ENCODE results near the gene TCF3. TPM values are rescaled to one million over a fixed set of nuclear protein-coding genes. Genes with fewer than 3 reads are reported as not detected.

The TCF3 gene
- total and polyA plus RNA-seq, 10 of the 15 experiments (the other 5 are each of a cell fraction or from before 2014, with no cell fraction given): 6.7 to 282 (median 70.7) TPM

DNA sequence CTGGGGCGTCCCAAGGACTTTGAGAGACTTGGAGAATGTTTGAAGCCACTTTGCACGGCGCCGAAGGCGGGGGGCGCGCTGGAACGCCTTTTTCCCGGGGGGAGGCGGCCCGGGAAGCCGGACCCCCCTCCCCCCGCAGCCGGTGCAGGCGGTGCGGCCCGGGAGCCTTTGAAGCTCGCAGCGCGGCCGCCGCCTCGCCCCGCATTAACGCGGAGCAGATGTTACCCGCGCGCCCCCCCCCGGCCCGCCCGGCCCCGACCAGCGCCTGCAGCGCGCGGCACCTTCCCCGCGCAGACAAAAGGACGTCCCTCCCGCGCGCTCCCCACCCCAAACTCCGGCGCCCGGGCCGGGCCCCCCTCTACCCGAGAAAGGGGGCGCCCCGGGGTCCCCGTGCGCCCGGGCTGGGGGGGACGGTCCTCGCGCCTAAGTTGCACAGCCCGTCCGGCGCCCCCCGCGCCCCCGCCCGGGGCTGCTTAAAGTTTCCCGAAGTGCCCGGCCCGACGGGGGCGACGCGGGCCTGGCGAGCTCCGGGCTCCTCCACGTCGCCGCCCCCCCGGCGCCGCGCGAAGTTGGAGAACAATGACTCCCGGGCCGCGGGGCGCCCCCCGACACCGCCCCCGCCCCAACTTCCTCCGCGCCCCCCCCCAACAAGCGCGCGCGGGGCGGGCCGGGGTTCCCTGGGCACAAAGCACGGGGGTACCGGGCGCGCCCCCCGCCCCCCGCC, 685 bp downstream of the TCF3 start:
- Histone ChIP-seq H3K79me2 (ENCODE audit: control insufficient read depth, insufficient read depth, low read length) (peaks cover 52% of the 10 kb centered on the region), H3K27ac (ENCODE audit: control insufficient read depth, insufficient read depth) (peak overlapping the region; percentile 90), H3K4me3 (peak overlapping the region; percentile 91), H3K27me3 (replicated peaks in 1 of 2; ENCODE audit: control insufficient read depth in 2 of 2, insufficient read depth in 2 of 2, low read length in 1 of 2) (no peaks in the 10 kb centered on the region), H3K36me3 (ENCODE audit: control insufficient read depth in 2 of 2, insufficient read depth in 2 of 2, low read length in 1 of 2) (peaks cover 3 to 4% of the 10 kb centered on the region in 2 experiments; a peak in 3 of 4 replicates), H3K9me3 (replicated peaks; ENCODE audit: control insufficient read depth, insufficient read depth, low read length) (no peaks in the 10 kb centered on the region), H4K20me1 (ENCODE audit: control insufficient read depth, insufficient read depth) (no peaks in the 10 kb centered on the region), H2AFZ (ENCODE audit: control insufficient read depth, low read depth, low read length) (no peak overlapping the region), H3K4me2 (ENCODE audit: control insufficient read depth, insufficient read depth) (peak overlapping the region; percentile 35; the same call in 1 of the 2 replicates), H3K9ac (ENCODE audit: control insufficient read depth, insufficient read depth, low read length) (peak overlapping the region; percentile 76), H3K4me1 (ENCODE audit: control insufficient read depth, insufficient read depth, low read length) (peaks cover 30% of the 10 kb centered on the region)
- FAIRE-seq (no peak), ATAC-seq (no peak), DNase-seq (ENCODE audit: low read depth, low spot score) (no peak)
- SMC1A ChIA-PET (ENCODE audit: uncharacterized antibody, unreplicated experiment): interaction anchor here (1.8 to 3.3 kb wide), 4 partner anchors 16 to 59 kb away, joined by 4 to 30 read pairs (median 7); partner anchors contain the start of gene MBD3
- in situ Hi-C loops (cut with MboI) (no loop called here), intact Hi-C loops (cut with micrococcal nuclease; ENCODE audit: unreplicated experiment) (loop anchor here (2.0 kb wide), 2 partner anchors 17 to 33 kb away; no protein-coding TSS in a partner anchor)
- WGBS (ENCODE audit: insufficient coverage, insufficient replicate concordance, low lambda C conversion rate, missing lambda C conversion rate): under 1% methylated on average over 57 of the region's 101 CpGs
- BruUV-seq (replicated peaks): no TSS peak
- RAD21 ChIA-PET (ENCODE audit: unreplicated experiment): interaction anchor here (0.7 to 3.1 kb wide), 9 partner anchors 13 to 106 kb away, joined by 3 to 19 read pairs (median 4); partner anchors contain the start of gene UQCR11
- CTCF ChIA-PET: interaction anchor here (0.7 to 1.6 kb wide), 6 partner anchors 11 to 61 kb away, joined by 3 to 8 read pairs (median 4); no protein-coding TSS in a partner anchor
- POLR2A ChIA-PET: interaction anchor here (0.6 to 2.7 kb wide), 7 partner anchors 10 to 307 kb away, joined by 3 to 13 read pairs (median 4); partner anchors contain the start of genes MBD3 and UQCR11
- TF ChIP-seq NR2F1 (conservative IDR thresholded peaks at IDR 0.05) (no peak), GATAD2B (conservative IDR thresholded peaks at IDR 0.05; ENCODE audit: low read depth) (peak; percentile 51; the same call in 1 of the 2 replicates), POLR2A (IDR thresholded peaks at IDR 0.05; ENCODE audit: low read depth, low read length) (peak; percentile 54), ATF3 (IDR thresholded peaks at IDR 0.05; ENCODE audit: borderline replicate concordance, extremely low read depth, low read depth, low read length) (no peak), POU2F2 (IDR thresholded peaks at IDR 0.05; ENCODE audit: borderline replicate concordance, low read depth, low read length) (no peak), HSF1 (IDR thresholded peaks at IDR 0.05; ENCODE audit: low read depth, low read length) (no peak), CREM (IDR thresholded peaks at IDR 0.05; ENCODE audit: low read depth) (no peak), NFXL1 (IDR thresholded peaks at IDR 0.05; ENCODE audit: borderline replicate concordance) (no peak), BCL3 (IDR thresholded peaks at IDR 0.05; ENCODE audit: borderline replicate concordance, insufficient read depth, low read depth, low read length, poor library complexity, severe bottlenecking) (no peak), EGR1 (IDR thresholded peaks at IDR 0.05; ENCODE audit: borderline replicate concordance in 1 of 2, low read depth in 2 of 2, low read length in 2 of 2) (peak in 1 of 2 experiments; percentile 33; a peak in 1 of 3 replicates), DPF2 (IDR thresholded peaks at IDR 0.05) (0 out of 2 replicates have a peak, but pooled peaks have one; percentile 33), MYC (IDR thresholded peaks at IDR 0.05; ENCODE audit: insufficient read depth, insufficient read length, insufficient replicate concordance, low read length, severe bottlenecking) (no peak)
- TF ChIP-seq, protein P1, sequence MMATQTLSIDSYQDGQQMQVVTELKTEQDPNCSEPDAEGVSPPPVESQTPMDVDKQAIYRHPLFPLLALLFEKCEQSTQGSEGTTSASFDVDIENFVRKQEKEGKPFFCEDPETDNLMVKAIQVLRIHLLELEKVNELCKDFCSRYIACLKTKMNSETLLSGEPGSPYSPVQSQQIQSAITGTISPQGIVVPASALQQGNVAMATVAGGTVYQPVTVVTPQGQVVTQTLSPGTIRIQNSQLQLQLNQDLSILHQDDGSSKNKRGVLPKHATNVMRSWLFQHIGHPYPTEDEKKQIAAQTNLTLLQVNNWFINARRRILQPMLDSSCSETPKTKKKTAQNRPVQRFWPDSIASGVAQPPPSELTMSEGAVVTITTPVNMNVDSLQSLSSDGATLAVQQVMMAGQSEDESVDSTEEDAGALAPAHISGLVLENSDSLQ (IDR thresholded peaks at IDR 0.05): no peak
- TF ChIP-seq, protein P2, sequence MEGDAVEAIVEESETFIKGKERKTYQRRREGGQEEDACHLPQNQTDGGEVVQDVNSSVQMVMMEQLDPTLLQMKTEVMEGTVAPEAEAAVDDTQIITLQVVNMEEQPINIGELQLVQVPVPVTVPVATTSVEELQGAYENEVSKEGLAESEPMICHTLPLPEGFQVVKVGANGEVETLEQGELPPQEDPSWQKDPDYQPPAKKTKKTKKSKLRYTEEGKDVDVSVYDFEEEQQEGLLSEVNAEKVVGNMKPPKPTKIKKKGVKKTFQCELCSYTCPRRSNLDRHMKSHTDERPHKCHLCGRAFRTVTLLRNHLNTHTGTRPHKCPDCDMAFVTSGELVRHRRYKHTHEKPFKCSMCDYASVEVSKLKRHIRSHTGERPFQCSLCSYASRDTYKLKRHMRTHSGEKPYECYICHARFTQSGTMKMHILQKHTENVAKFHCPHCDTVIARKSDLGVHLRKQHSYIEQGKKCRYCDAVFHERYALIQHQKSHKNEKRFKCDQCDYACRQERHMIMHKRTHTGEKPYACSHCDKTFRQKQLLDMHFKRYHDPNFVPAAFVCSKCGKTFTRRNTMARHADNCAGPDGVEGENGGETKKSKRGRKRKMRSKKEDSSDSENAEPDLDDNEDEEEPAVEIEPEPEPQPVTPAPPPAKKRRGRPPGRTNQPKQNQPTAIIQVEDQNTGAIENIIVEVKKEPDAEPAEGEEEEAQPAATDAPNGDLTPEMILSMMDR (IDR thresholded peaks at IDR 0.05 in 2 of 3, conservative IDR thresholded peaks at IDR 0.05 in 1 of 3; ENCODE audit: control insufficient read depth in 2 of 3, extremely low read depth in 1 of 3, insufficient read depth in 1 of 3, low read depth in 3 of 3, low read length in 3 of 3): peak in 1 of 3 experiments; percentile 14; a peak in 1 of 6 replicates

Data from GM12878 (cell line).